ENCODE data around the gene DLGAP4.

The DLGAP4 gene

GRCh38 chr20:36384022-36384619, 78.0 kb downstream of the DLGAP4 start:
- DNase-seq: peak; percentile 4 to 7

DNA sequence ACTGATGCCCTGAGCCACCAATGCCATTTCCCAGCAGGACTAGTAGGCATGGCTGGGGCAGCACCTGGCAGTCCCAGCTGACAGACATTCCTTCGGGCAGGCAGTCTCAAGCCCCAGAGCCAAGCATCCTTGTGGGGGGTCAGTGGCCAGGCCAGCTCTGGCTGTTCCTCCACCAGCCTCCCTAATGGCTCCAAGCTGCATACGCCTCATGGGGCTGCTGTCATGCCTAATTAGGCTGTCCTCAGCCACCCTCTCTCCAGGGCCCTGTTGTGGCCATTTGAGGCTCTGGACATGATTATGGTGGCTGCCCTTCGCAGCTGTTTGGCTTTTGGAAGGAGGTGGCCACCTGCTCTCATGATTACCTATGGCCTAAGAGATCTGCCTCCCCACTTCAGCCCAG, 79.4 kb downstream of the DLGAP4 start:
- no peak for DNase-seq

DNA sequence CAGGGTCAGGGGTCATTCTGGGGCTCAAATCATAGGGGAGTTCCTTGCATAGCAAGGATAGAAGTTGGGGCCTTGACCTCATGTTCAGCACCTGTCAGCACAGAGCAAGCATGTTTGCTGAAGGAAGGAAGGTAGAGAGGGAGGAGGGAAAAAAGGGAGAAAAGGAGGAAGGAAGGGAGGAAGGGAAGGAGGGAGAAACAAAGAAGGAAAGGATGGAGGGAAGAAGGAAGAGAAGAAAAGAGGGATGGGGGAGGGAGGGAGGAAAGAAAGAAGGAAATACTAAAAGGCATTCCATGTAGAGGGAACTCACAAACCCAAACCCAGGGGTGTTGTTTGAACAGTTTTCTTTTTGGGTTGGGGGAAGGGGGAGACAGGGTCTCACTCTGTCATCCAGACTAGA, 80.1 kb downstream of the DLGAP4 start:
- no peak for DNase-seq

DNA sequence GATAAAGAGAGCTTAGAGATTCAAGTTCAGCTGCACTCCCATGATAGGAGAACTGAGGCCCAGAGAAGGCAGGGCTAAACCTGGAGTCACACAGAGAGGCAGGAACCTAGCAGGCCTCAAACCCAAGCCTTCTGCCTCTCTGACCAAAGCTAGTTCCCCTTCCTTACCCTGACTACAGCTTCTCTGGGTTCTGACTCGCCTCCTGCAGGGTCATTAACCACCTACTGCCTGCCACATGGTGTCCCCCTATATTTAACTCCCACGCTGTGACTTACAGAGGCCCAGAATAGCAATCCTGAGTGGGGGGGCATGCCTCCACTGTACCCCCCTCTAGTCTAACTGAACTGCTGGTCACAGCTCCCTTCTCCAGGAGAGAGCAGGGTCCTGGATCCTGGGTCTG, 84.1 kb downstream of the DLGAP4 start:
- DNase-seq: no peak

- DNase-seq: no peak
Measured at GRCh38 chr20:36390719-36391415, 84.7 kb downstream of the DLGAP4 start.

- DNase-seq: no peak
Measured at GRCh38 chr20:36391456-36391855, 85.3 kb downstream of the DLGAP4 start.

DNA sequence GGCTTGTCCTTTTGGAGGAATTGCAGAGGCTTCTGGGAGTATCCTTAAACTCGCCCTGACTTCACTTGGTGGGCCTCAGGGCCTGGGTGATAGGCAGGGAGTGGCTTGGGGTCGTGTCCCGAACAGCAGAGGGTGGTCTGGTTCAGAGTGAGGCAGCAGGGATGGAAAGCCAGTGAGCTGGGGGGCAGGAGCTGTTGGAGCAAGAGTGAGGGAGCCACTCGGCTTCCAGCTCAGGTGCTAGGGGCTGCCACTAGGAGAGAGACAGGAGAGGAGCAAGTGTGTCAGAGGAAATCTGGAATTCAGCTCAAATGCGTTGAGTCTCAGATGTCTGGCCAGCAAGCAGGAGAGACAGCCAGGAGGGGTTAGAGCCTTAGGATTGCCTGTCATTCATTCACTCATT, 85.8 kb downstream of the DLGAP4 start:
- no peak for DNase-seq

- DNase-seq: no peak
Measured at GRCh38 chr20:36392989-36393388, 86.8 kb downstream of the DLGAP4 start.

DNA sequence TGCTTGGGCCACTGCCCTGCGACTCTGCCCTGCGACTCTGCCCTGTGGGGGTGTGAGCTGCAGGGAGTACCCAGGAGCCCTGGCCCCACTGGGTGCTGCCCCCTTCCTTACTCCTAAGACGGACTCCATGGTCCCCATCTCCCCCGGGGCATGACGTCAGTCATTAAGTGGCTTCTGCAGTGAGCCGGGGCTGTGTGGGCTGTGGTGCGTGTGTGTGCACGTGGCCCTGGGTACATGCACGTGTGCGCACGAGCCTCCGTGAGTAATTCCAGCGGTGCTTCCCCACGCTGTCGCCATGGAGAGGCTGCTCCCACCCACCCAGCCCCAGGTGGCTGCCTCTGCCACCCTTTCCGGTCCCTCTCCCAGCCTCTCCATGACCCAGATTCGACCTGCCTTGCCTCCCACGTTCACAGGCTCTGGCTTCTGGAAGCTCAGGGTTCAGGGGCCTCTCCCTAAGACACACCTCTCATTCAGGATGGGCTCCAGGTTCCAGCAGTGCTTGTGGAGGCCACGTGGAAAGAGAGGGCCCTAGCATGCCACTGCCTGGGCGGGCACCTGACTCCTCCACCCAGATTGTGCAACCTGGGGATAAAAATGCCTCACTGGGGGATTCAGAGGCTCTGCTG, 88.3 kb downstream of the DLGAP4 start:
- DNase-seq: no peak

- no peak for DNase-seq
Measured at GRCh38 chr20:36396340-36396739, 90.2 kb downstream of the DLGAP4 start.

DNA sequence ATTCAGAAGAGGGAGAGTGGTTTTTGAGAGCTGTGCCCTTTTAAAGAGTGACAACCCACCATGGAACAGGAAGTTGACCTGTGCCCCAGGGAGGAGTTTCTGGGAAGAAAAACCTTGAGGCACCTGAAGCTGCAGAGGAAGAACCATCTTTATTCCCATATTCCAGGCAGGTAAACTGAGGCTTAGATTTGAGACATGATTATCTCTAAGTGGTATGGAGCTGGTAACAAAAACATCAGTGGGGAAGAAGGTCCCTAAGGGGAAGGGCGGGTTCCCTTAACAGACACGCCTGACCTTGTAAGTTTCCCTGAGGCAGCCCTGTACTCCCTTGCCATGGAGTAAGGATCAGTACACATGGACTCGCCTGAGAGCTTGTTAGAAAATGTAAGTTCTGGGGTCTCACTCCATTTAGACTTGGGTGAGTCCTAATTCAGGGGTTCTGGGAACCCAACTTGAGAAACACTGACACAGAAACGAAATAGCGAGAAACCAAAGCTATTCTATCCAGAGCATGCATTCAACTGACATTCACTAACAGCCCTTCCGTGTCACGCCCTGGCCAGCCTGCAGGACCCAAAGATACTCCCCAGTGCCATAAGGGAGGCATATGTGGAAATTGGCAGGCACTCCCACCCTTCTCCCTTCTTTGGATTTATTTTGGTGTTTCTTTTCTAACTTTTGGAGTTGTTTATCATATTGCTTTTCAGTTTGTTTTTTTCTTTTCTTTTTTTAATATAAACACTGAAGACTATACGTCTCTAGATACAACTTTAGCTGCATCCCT, 90.9 kb downstream of the DLGAP4 start:
- no peak for DNase-seq

DNA sequence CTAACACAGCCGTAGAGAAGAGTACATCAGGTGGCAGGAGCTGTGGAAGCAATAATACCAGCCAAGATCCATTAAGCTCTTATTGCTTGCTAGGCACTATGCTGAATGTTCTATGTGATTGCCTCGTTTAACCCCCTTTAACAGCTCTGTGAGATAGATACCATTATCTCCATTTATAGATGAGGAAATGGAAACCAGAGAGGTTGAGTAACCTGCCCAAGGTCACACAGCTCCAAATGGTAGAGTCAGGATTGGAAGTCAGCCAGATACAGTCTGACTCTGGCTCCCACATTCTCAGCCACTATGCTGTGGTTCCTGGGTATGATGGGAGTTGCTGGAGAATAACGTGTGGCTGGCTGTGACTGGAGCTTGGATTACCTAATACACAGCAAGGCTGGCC, 92.4 kb downstream of the DLGAP4 start:
- no peak for DNase-seq

DNA sequence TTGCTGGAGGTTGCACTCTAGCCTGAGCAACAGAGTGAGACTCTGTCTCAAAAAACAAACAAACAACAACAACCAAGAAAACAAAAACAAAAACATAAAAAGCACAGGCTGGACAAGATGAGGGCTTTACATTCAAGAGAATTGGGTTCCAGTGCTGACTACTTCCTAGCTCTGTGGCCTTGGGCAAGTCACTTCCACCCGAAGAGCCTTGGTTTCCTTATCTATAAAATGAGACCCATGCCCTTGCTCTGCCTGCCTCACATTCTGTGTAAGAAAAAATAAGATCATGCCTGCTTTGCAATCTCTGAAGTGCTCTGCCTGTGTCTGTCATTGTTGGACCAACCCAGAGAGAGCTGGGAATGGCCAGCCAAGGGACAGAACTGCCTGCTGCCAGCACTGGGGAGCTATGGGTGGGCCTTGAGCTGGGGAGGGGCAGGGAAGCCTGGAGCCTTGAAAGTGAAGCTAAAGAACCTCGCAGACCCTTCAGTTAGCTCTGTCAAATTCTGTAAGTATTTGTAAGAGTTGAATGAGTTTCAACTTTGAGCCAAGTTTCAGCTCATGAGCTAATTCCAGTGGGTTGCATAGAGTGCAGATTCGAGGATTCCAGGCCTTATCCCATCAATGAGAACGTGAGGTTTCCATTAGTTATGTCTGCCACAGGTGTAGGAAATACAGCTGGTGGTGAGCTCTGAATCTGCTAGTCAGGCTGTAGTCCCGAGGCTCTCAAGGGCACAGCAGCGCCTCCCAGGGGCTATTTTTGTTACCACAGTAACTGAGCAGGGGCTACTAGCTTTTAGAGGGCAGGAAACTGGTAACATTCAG, 93.2 kb downstream of the DLGAP4 start:
- DNase-seq: peak; percentile 6 to 13

GRCh38 chr20:36399969-36400545, 93.9 kb downstream of the DLGAP4 start:
- DNase-seq: no peak

GRCh38 chr20:36400909-36401735, 95.0 kb downstream of the DLGAP4 start:
- DNase-seq: no peak

GRCh38 chr20:36402708-36403107, 96.6 kb downstream of the DLGAP4 start:
- no peak for DNase-seq

- no peak for DNase-seq
Measured at GRCh38 chr20:36404435-36404978, 98.4 kb downstream of the DLGAP4 start.

DNA sequence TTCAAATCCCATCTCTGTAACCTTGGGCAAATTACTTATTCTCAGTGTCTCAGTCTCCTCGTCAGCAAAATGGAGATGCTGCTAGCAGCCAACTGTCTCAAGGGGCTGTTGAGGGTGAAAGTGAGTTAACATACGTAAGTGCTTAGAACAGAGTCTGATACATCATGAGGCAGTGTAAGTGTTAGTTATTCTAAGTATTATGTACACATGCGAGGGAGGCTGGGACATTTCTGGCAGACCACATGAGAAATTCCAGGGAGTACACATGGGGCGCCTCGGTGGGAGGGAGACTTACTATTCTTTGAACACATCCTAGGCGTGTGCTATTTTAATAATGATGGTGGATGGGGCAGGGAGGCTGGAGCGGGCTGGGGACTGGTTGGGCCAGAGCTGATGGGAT, 99.1 kb downstream of the DLGAP4 start:
- DNase-seq: no peak

GRCh38 chr20:36407199-36407733, 101.1 kb downstream of the DLGAP4 start:
- DNase-seq: no peak

DNA sequence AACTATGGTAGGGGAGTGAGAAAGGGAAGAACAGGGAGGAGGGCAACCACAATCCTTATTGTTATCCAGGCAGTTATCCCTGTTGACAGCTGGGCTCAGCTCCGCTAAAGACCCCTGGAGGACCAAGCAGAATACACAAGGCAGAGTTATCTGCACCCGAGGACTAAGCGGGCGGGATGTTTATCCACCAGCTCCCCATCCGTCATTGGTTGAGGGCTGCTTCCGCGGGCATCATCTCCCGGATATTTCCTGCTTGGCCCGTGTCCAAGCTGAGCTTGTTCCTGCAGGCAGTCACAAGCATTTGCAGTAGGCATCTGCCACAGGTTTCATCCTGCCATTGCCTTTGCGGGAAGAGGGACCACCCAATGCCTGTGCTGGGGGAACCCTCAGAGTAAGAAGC, 102.1 kb downstream of the DLGAP4 start:
- DNase-seq: no peak

All from activated CD4-positive, alpha-beta T cell treated with anti-CD3 and anti-CD28 coated beads, Interleukin-2, amount 50 U/mL, for 4 hours (primary cell).